Thymus (tissue), 11 donors: ENCODE results near the gene BZW1. TPM values are rescaled to one million over a fixed set of nuclear protein-coding genes. Genes with fewer than 3 reads are reported as not detected.

Source experiments
- DNase-seq, 9 donors: peaks; one replicate each; pipeline ENCODE4 v3.0.0-alpha.2; 2013; ENCODE audit warnings: low spot score in 9 of 9, low read depth in 6 of 9, missing footprints in 1 of 9
- H3K27ac ChIP-seq, 2 donors: one replicate each; pipeline ENCODE4 v1.5.1; 2013; ENCODE audit warnings: control low read depth in 1 of 2, low read depth in 1 of 2, low read length in 1 of 2, mild to moderate bottlenecking in 1 of 2, moderate library complexity in 1 of 2
- H3K27me3 ChIP-seq, 2 donors: one replicate each; pipeline ENCODE4 v1.5.1; 2013; ENCODE audit warnings: low read length in 1 of 2; ENCODE audit not compliant: control insufficient read depth in 2 of 2, insufficient read depth in 1 of 2
- H3K36me3 ChIP-seq, 2 donors: one replicate each; pipeline ENCODE4 v1.5.1; 2013; ENCODE audit warnings: low read length in 1 of 2, mild to moderate bottlenecking in 1 of 2, moderate library complexity in 1 of 2; ENCODE audit not compliant: control insufficient read depth in 2 of 2, insufficient read depth in 2 of 2
- H3K4me1 ChIP-seq, 2 donors: one replicate each; pipeline ENCODE4 v1.5.1; 2013; ENCODE audit warnings: low read length in 2 of 2; ENCODE audit not compliant: control insufficient read depth in 2 of 2, insufficient read depth in 2 of 2
- H3K4me3 ChIP-seq, 2 donors: one replicate each; pipeline ENCODE4 v1.5.1; 2013; ENCODE audit warnings: low read length in 2 of 2, control low read depth in 1 of 2, mild to moderate bottlenecking in 1 of 2
- H3K9me3 ChIP-seq, 2 donors: one replicate each; pipeline ENCODE4 v1.5.1; 2013; ENCODE audit warnings: low read length in 1 of 2, mild to moderate bottlenecking in 1 of 2; ENCODE audit not compliant: control insufficient read depth in 2 of 2, insufficient read depth in 1 of 2
- WGBS: extraction: QIAGEN DNeasy Blood & Tissue Kit; methylation state at CpG from one replicate; pipeline ENCODE4 v1.1.7; 2013; 5-methylcytosine and 5-hydroxymethylcytosine counted together
- polyA plus RNA-seq: library from polyadenylated mRNA; stranded (reverse); fragments of 200-250 nt; gene quantifications from one replicate; pipeline ENCODE4 v1.2.3, GENCODE V29; 2013
- total RNA-seq: library from RNA; stranded (reverse); fragments of 120-200 nt; gene quantifications from one replicate; pipeline ENCODE4 v1.2.4, GENCODE V29; 2013
- donor health status: healthy.

Gene BZW1
- total and polyA plus RNA-seq, 2 donors = 119 to 257 TPM

- Histone ChIP-seq H3K36me3 (peaks cover 22 to 46% of the 10 kb centered on the region in 2 donors), H3K27ac (no peak overlapping the region), H3K4me3 (no peak overlapping the region), H3K27me3 (no peaks in the 10 kb centered on the region), H3K9me3 (no peaks in the 10 kb centered on the region), H3K4me1 (no peaks in the 10 kb centered on the region)
- 98% methylated on average over 6 of the region's 6 CpGs for WGBS
- no peak for DNase-seq
Measured at GRCh38 chr2:200873560-200873959, 61.9 kb downstream of the BZW1 start.

Other genes with a start within 250 kb of the BZW1 start
- gene AOX1, start 225.9 kb upstream of the BZW1 start, total RNA-seq = 0.42 TPM
- gene AOX1, start 225.9 kb upstream of the BZW1 start, polyA plus RNA-seq = 10.7 TPM
- 295 TPM for gene CLK1, start 52.7 kb downstream of the BZW1 start, total RNA-seq
- 1,486 TPM for gene CLK1, start 52.7 kb downstream of the BZW1 start, polyA plus RNA-seq
- gene PPIL3, start 77.2 kb downstream of the BZW1 start, total RNA-seq = 47.1 TPM
- 32.6 TPM for gene PPIL3, start 77.2 kb downstream of the BZW1 start, polyA plus RNA-seq
- gene NIF3L1, start 77.5 kb downstream of the BZW1 start, total RNA-seq = 43.2 TPM
- gene NIF3L1, start 77.5 kb downstream of the BZW1 start, polyA plus RNA-seq = 26.2 TPM
- gene ORC2, start 151.8 kb downstream of the BZW1 start, total RNA-seq = 19.4 TPM
- 16.5 TPM for gene ORC2, start 151.8 kb downstream of the BZW1 start, polyA plus RNA-seq